Adrenal gland (tissue), 5 donors: Measurements from ENCODE around the gene CFAP97D2.

Source experiments
- POLR2A ChIP-seq, 2 donors: fragments of 450-650 bp; IDR thresholded peaks; one replicate each; pipeline ENCODE4 v1.6.1; 2017; ENCODE audit warnings: antibody characterized with exemption in 2 of 2, mild to moderate bottlenecking in 2 of 2, moderate library complexity in 1 of 2
- TF ChIP-seq, protein P1 (sequence below), 6 experiments: fragments of 450-650 bp in 4 of 6; fragments of 200-600 bp in 2 of 6; sonication (generic) in 1 of 6; IDR thresholded peaks; 1 replicate in 5 of 6; 2 replicates in 1 of 6; pipeline versions ENCODE4 v1.5.1 to v1.8.0; 2016 to 2021; ENCODE audit warnings: antibody characterized with exemption in 6 of 6, mild to moderate bottlenecking in 2 of 6, moderate library complexity in 1 of 6
- donor health status: DM: no; HTN: no; CAD: no.

DNA sequence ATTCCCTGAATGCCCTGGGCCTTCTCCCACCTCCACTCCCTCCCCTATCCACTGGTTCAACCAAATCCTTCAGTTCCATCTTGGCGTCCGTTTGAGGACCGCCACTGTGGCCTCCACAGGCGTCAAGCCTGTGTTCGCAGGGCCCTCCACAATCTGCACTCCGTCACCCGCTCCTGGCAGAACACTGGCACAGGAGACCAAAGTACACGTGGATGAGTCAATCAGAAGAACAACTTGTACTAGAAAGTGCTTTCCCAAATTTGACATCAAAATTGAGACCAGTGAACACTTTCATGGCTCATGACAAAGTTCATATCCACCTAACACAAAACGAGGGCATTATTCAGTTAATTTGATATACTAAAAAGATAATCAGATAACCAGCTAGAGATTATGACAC is 49.1 kb downstream of the CFAP97D2 start:
- TF ChIP-seq, protein P1, sequence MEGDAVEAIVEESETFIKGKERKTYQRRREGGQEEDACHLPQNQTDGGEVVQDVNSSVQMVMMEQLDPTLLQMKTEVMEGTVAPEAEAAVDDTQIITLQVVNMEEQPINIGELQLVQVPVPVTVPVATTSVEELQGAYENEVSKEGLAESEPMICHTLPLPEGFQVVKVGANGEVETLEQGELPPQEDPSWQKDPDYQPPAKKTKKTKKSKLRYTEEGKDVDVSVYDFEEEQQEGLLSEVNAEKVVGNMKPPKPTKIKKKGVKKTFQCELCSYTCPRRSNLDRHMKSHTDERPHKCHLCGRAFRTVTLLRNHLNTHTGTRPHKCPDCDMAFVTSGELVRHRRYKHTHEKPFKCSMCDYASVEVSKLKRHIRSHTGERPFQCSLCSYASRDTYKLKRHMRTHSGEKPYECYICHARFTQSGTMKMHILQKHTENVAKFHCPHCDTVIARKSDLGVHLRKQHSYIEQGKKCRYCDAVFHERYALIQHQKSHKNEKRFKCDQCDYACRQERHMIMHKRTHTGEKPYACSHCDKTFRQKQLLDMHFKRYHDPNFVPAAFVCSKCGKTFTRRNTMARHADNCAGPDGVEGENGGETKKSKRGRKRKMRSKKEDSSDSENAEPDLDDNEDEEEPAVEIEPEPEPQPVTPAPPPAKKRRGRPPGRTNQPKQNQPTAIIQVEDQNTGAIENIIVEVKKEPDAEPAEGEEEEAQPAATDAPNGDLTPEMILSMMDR (IDR thresholded peaks at IDR 0.05), result no peak
- no peak for TF ChIP-seq POLR2A (IDR thresholded peaks at IDR 0.05)
